Hepatocyte (in vitro differentiated cells): ENCODE results near the gene SFT2D1. TPM values are rescaled to one million over a fixed set of nuclear protein-coding genes. Genes with fewer than 3 reads are reported as not detected.

Experiments
- DNase-seq: peaks from one replicate; pipeline ENCODE4 v3.0.0-alpha.2; 2016; ENCODE audit warnings: low spot score
- H2AFZ ChIP-seq: fragments of 200-600 bp; sonication (generic); 2 replicates; pipeline ENCODE4 v1.6.0; 2016; ENCODE audit warnings: antibody characterized with exemption, mild to moderate bottlenecking
- H3K27ac ChIP-seq: fragments of 200-600 bp; sonication (generic); 2 replicates; pipeline ENCODE4 v1.5.1; 2016; ENCODE audit warnings: mild to moderate bottlenecking
- H3K27me3 ChIP-seq: fragments of 200-600 bp; sonication (generic); 2 replicates; pipeline ENCODE4 v1.6.1; 2016
- H3K36me3 ChIP-seq: fragments of 200-600 bp; sonication (generic); replicated peaks from 2 replicates; pipeline ENCODE4 v1.5.1; 2016; ENCODE audit warnings: low read depth; ENCODE audit not compliant: insufficient read depth
- H3K4me1 ChIP-seq: fragments of 200-600 bp; sonication (generic); 2 replicates; pipeline ENCODE4 v1.5.1; 2016; ENCODE audit warnings: mild to moderate bottlenecking, moderate library complexity; ENCODE audit not compliant: insufficient read depth
- H3K4me2 ChIP-seq: fragments of 200-600 bp; sonication (generic); 2 replicates; pipeline ENCODE4 v1.6.0; 2016
- H3K4me3 ChIP-seq: fragments of 200-600 bp; sonication (generic); 2 replicates; pipeline ENCODE4 v1.5.1; 2016; ENCODE audit warnings: mild to moderate bottlenecking
- H3K79me2 ChIP-seq: fragments of 200-600 bp; sonication (generic); 2 replicates; pipeline ENCODE4 v1.6.0; 2017; ENCODE audit warnings: mild to moderate bottlenecking
- H3K9me2 ChIP-seq: fragments of 200-600 bp; sonication (generic); replicated peaks from 2 replicates; pipeline ENCODE4 v1.6.0; 2017; ENCODE audit warnings: mild to moderate bottlenecking; ENCODE audit not compliant: insufficient read depth
- H3K9me3 ChIP-seq: fragments of 200-600 bp; sonication (generic); 2 replicates; pipeline ENCODE4 v1.5.1; 2016; ENCODE audit warnings: low read depth, mild to moderate bottlenecking
- H4K20me1 ChIP-seq: fragments of 200-600 bp; sonication (generic); 2 replicates; pipeline ENCODE4 v1.6.0; 2016; ENCODE audit warnings: mild to moderate bottlenecking; ENCODE audit not compliant: insufficient read depth, poor library complexity, severe bottlenecking
- EZH2 ChIP-seq: fragments of 200-600 bp; sonication (generic); IDR thresholded peaks from 2 replicates; pipeline ENCODE4 v1.6.1; 2016; ENCODE audit warnings: antibody characterized with exemption, mild to moderate bottlenecking, borderline replicate concordance
- EZH2phosphoT487 ChIP-seq: fragments of 200-600 bp; sonication (generic); IDR thresholded peaks from one replicate; pipeline ENCODE4 v1.6.1; 2018; ENCODE audit warnings: antibody characterized with exemption, mild to moderate bottlenecking, low read depth, moderate library complexity; ENCODE audit not compliant: unreplicated experiment, severe bottlenecking
- WGBS: methylation state at CpG from one replicate; pipeline ENCODE4 v1.1.6; 2016; ENCODE audit warnings: low lambda C conversion rate; ENCODE audit errors: missing lambda C conversion rate; 5-methylcytosine and 5-hydroxymethylcytosine counted together
- polyA plus RNA-seq: library from polyadenylated mRNA; unstranded; fragments of >200 nt; fragmentation: Nextera tagmentation; extraction: Ambion mirVana; gene quantifications from 2 replicates; pipeline ENCODE4 v1.2.1, GENCODE V29; 2016
- total RNA-seq: library from RNA; depleted of rRNA; stranded (reverse); fragments of >200 nt; gene quantifications from 2 replicates; pipeline ENCODE4 v1.2.3, GENCODE V29; 2014
- TF ChIP-seq, protein P1 (sequence below): fragments of 200-600 bp; sonication (generic); IDR thresholded peaks from 2 replicates; pipeline ENCODE4 v1.5.1; 2016; ENCODE audit warnings: antibody characterized with exemption, mild to moderate bottlenecking; ENCODE audit not compliant: poor library complexity

Gene SFT2D1
- total and polyA plus RNA-seq, 2 experiments from 2014 or later: 51.6 to 83.0 TPM

- H3K79me2 ChIP-seq: no peaks in the 10 kb centered on the region
- no peaks in the 10 kb centered on the region for H3K9me3 ChIP-seq
- no peak overlapping the region for H3K4me2 ChIP-seq
- H3K27me3 ChIP-seq: no peaks in the 10 kb centered on the region
- H3K4me3 ChIP-seq: no peak overlapping the region
- WGBS: 82% methylated on average over 4 of the region's 4 CpGs
- H4K20me1 ChIP-seq: no peaks in the 10 kb centered on the region
- no peak for TF ChIP-seq EZH2phosphoT487
- TF ChIP-seq EZH2: no peak
- TF ChIP-seq, protein P1, sequence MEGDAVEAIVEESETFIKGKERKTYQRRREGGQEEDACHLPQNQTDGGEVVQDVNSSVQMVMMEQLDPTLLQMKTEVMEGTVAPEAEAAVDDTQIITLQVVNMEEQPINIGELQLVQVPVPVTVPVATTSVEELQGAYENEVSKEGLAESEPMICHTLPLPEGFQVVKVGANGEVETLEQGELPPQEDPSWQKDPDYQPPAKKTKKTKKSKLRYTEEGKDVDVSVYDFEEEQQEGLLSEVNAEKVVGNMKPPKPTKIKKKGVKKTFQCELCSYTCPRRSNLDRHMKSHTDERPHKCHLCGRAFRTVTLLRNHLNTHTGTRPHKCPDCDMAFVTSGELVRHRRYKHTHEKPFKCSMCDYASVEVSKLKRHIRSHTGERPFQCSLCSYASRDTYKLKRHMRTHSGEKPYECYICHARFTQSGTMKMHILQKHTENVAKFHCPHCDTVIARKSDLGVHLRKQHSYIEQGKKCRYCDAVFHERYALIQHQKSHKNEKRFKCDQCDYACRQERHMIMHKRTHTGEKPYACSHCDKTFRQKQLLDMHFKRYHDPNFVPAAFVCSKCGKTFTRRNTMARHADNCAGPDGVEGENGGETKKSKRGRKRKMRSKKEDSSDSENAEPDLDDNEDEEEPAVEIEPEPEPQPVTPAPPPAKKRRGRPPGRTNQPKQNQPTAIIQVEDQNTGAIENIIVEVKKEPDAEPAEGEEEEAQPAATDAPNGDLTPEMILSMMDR: no peak
- H3K27ac ChIP-seq: no peak overlapping the region
- no peak for DNase-seq
- no peaks in the 10 kb centered on the region for H3K4me1 ChIP-seq
- no peaks in the 10 kb centered on the region for H3K9me2 ChIP-seq
- H3K36me3 ChIP-seq: no peaks in the 10 kb centered on the region
- no peak overlapping the region for H2AFZ ChIP-seq
Observed at GRCh38 chr6:166354143-166354542, 11.8 kb upstream of the SFT2D1 start.

- no peak for DNase-seq
- Histone ChIP-seq H3K9me2 (no peaks in the 10 kb centered on the region), H3K4me1 (no peaks in the 10 kb centered on the region), H3K4me2 (no peak overlapping the region), H4K20me1 (no peaks in the 10 kb centered on the region), H3K79me2 (no peaks in the 10 kb centered on the region), H3K4me3 (no peak overlapping the region), H3K36me3 (no peaks in the 10 kb centered on the region), H3K27ac (no peak overlapping the region), H3K27me3 (no peaks in the 10 kb centered on the region), H2AFZ (no peak overlapping the region), H3K9me3 (no peaks in the 10 kb centered on the region)
- TF ChIP-seq, protein P1: no peak
- TF ChIP-seq EZH2 (no peak), EZH2phosphoT487 (no peak)
- WGBS: 63% methylated on average over 1 of the region's 1 CpG
Observed at GRCh38 chr6:166353507-166353906, 11.2 kb upstream of the SFT2D1 start.

- H3K27ac ChIP-seq: peak overlapping the region; percentile 35
- no peaks in the 10 kb centered on the region for H3K9me3 ChIP-seq
- no peaks in the 10 kb centered on the region for H3K27me3 ChIP-seq
- H3K9me2 ChIP-seq: no peaks in the 10 kb centered on the region
- no peak overlapping the region for H3K4me2 ChIP-seq
- no peak overlapping the region for H2AFZ ChIP-seq
- no peaks in the 10 kb centered on the region for H3K79me2 ChIP-seq
- DNase-seq: no peak
- TF ChIP-seq EZH2phosphoT487: no peak
- TF ChIP-seq, protein P1: no peak
- TF ChIP-seq EZH2: no peak
- no peaks in the 10 kb centered on the region for H4K20me1 ChIP-seq
- H3K4me3 ChIP-seq: no peak overlapping the region
- no peaks in the 10 kb centered on the region for H3K4me1 ChIP-seq
- no peaks in the 10 kb centered on the region for H3K36me3 ChIP-seq
Observed at GRCh38 chr6:166352923-166353322, 10.6 kb upstream of the SFT2D1 start.
